H54 (cell line): ENCODE results near the gene STRA8.

Experiments
- DNase-seq: peaks from one replicate; pipeline ENCODE4 v3.0.0; 2011; ENCODE audit warnings: low spot score, mixed read lengths; ENCODE audit not compliant: insufficient read length
- FAIRE-seq: peaks from 3 replicates; lab custom pipeline; 2011; peaks lifted over from hg19 to GRCh38; lab: Jason Lieb, UNC
- POLR2A ChIP-seq: IDR thresholded peaks from 2 replicates; pipeline ENCODE4 v1.6.1; 2011; ENCODE audit warnings: low read depth, mild to moderate bottlenecking, low read length

STRA8 gene

DNA sequence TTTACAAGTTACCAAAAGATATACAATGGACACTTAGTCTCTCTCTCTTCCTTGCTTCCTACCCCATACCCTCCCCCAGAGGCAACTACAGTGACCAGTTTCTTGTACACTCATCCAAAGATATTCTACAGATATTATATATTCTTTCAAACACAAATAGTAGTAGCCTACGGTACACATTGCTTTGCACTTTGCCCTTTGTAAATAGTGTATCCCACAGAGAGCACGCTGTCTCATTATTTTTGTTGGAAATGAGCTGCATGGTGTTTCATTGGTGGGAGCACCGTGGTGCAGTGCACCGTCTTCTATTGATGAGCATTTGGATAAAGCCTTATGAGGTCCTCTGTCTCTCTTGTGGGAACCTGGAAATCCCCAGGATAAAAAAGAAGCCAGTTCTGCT is 24.2 kb downstream of the STRA8 start:
- DNase-seq: no peak
- TF ChIP-seq POLR2A: no peak
- no peak for FAIRE-seq

DNA sequence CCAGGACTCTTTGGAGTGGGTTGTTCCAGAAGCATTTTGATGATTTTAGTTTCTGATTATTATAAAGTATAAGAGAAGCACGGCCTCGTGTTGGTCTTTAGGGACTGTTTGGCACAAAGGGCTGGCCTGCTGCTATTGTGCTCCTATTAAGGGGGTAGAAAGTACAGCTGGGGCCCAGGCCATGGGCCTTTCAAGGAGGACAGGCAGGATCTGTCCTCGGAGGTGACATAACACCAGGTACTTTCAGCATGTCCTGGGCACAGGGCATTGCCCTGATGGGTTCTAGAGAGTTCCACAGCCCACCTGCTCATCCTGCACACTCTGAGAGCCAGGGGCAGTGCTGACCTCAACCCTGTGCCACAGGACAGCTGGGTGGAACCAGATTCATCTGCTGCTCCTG is 24.9 kb downstream of the STRA8 start:
- TF ChIP-seq POLR2A: no peak
- DNase-seq: no peak
- no peak for FAIRE-seq

DNA sequence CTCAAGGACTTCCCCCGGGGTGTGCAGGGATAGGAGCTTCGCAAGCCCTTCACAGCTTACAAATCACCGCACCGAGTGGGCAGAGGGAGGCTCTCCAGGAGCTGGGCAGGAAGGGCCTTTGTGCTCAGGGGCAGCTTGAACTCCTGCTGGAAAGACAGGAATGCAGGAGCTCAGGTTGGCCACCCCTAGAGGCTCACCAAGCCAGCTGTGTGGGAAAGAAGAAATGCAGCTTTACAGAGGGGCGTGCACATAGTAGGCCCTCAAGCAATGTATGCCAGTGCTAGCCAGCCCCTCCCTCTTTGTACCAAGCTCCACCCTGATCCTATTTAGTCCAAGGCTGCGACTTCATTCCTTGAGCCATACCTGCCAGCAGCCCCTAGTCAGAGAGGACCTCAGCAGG is 26.1 kb downstream of the STRA8 start:
- TF ChIP-seq POLR2A: no peak
- FAIRE-seq: no peak
- DNase-seq: no peak

DNA sequence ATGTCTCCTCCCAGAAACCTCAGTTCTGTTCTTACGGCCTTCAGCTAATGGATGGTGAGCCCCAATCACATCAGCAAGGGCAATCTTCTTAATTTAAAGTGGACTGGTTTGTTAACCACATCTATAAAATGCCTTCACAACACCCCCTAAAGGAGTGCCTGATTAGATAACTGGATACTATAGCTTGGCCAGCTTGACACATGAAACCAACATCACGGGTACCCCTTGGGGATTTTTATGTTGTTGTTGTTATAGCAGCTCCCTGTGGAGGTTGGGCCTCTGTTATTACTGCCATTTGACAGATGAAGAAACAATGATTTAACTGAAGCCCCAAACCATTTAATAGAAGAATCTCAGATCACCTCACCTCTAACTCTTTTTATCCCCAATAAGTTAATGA is 26.8 kb downstream of the STRA8 start:
- no peak for TF ChIP-seq POLR2A
- FAIRE-seq: no peak
- DNase-seq: no peak

DNA sequence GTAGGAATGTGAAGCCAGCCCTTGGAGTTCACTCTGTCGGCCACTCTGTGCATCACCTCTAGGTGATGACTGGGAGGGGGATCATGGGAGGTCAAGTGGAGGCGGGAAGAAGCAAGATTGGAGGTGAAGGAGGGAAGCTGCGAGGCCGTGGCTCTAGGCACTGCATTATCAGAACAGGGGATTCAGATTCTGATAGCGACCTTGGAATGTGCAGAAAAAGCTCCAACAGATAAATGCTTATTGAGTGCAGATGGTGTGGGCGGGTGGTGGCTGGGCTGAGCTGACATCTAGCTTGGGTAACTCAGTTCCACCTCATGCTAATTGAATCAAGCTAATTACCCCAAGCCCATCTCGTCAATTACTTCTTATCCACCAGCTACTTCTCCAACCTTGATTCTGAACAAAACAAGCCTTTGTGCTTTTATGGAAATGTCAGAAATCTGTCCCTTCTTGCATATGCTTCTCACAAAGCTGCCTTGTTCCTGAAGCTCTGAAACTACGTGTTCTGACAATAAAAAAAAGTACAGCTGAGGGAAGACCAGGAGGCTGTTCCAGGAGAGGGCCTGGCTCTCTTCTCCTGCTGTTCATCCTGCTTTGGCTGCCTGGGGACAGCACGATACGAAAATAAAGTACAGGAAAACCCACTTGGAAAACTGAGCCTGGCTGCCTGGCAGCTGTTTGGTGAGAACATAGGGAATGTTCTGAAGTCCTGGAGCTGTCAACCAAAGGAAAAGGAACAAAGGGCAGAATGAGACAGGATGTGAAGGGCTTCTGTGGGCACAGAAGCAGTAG is 27.5 kb downstream of the STRA8 start:
- DNase-seq: no peak

DNA sequence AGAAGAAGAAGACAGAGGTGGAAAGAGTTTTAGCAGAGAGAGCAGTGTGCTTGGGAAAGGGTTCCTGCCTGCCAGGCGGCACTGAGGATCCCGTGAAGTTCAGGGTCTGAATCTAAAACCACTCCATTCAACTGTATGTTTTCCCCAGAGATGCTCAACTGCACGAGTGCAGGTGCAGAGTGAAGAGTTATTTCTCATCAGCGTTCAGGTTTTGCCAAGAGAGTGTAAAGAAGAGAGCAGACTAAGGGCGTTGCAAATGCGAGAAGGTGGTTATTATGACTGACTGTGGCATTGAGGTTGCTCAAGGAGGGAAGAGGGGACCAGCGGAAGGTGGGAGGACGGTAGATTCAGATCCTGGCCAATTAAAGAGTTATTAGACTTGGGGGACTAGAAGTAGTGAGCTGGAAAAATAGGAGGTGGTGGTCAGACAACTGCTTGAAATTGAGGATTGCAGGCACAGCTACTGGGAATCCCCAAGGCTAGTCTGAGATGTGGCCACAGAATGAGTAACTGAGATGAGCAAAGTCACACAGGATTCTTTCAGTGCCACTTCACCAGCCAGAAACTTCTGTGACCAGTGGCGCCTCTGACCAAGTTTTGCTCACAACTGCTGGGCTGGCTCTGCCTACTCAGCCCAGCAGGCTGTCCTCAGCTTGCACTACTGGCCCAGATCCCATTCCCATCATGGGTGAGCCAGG is 29.1 kb downstream of the STRA8 start:
- FAIRE-seq: no peak
- TF ChIP-seq POLR2A: no peak
- no peak for DNase-seq

More for the DNA sequence above, 27.5 kb downstream of the STRA8 start:
- no peak for FAIRE-seq
- TF ChIP-seq POLR2A: no peak

DNA sequence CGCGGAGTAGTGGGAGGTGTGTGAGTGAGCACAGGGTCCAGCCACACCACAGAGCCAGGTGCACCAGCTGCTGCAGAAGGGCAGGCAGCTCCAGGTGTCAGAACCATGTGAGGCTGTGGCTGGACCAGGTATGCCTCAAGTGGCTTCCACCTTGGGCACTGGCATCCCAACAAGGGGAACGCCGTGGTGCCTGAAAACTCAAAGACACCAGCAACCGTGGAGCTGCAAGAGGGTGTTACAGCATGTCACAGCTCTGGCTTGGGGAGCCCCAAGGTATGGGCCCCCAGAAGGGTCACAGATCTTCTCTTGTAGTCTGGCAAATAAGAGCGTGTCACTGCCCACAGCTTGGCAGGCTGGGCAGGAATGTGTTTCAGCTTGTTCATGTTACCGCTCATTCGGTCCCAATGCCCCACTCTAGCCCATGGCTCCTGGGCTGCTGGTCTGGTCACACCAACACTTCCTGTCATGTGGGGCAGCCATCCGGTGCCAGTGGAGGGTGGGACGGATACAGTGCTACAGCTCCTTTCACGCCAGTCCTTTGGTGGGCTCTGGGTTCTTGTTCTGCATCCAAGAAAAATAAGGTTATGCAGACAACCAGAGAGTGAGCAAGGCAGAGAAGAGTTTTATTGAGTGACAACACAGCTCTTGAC is 29.8 kb downstream of the STRA8 start:
- no peak for FAIRE-seq
- TF ChIP-seq POLR2A: no peak
- no peak for DNase-seq

DNA sequence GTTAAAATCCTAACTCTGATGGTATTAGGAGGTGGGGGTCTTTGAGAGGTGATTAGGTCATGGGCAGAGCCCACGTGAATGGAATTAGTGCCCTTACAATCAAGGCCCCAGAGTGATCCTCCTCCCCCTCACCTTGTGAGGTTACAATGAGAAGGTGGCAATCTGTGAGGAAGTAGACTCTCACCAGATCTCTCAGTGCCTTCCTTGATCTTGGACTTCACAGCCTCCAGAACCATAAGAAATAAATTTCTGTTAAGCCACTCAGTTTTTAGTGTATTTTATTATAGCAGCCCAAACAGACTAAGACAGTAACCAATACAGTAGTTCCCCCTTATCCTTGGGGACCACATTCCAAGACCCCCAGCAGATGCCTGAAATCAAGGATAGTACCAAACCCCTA is 32.0 kb downstream of the STRA8 start:
- FAIRE-seq: no peak
- TF ChIP-seq POLR2A: no peak
- no peak for DNase-seq

DNA sequence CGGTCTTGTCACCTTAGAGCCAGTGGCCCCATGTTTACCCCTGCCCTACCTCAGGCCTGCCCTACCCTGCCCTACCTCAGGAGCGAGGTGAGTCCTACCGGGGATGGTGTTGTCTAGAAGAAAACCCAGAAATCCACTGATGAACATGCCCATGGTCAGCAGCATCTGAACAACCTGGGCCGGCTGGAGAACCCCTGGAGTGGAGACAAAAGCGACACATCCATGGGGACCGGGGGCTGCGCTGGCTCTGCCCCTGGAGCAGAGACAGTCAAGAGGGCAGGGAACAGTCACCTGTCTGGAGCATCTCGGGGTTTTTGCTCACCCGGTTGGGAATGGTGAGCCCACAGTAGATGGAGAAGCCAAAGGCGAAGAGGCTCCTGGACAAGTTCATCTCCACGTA is 36.3 kb downstream of the STRA8 start:
- no peak for FAIRE-seq
- no peak for TF ChIP-seq POLR2A
- no peak for DNase-seq

DNA sequence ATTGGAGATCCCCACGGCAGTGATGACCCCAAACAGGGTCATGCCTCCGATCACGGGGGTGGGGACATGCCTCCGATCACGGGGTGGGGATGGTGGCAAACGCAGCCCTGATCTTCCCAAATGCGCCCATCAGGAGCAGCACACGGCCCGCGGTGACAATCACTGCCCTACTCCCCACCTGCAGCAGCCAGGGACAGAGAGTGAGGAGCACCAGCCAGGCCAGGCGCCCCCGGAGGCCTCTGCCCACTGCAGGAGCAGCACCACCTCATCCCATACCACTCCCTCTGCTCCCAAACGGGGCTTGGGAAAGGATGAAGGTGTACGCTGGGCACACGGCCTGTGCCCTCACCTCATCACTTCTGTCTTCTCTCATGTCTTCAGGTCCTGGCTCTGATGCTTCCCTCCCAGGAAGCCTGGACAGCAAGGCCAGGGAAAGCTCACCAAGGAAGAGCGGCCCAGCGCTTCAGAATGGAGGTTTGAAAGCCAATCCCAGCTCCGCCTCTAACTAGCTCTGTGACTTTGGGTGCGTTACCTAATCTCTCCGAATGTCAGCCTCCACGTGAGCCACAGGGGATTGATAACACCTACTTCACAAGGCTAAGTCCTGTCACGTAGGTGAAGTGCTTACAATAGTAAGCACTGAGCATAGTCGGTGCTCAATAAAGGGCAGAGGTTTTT is 37.1 kb downstream of the STRA8 start:
- no peak for TF ChIP-seq POLR2A
- no peak for DNase-seq
- FAIRE-seq: no peak

DNA sequence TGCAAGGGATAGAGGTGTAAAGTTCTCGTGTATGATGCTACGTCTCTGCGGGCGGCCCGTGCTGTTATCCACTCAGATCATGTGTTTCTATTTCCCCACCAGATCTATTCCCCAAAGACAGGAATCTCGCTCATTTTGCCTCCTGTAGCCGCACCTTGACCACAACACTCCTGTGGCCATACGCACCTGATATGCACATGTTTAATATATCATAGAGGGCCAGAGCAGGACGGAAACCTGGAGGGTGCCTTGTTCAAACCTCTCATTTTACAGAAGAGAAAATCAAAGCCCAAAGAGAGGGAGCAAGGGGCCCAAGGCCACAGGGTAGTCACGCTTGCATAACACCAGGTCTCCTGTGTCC is 37.6 kb downstream of the STRA8 start:
- FAIRE-seq (no peak), DNase-seq (no peak)
- TF ChIP-seq POLR2A: no peak

DNA sequence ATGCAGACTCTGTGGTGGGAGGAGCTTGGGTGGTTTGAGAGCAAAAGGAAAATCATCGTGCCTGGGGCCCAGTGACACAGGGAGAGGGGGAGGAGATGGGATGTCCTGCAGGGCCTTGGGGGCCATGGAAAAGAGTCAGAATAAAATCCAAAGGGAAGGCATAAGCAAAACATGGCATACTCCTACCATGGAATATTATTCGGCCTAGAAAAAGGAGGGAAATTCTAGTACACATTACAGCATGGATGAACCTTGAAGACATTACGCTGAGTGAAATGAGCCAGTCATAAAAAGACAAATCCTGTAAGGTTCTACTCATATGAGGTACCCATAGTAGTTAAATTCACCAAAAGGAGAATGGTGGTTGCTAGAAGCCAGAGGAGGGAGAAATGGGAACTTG is 38.7 kb downstream of the STRA8 start:
- no peak for FAIRE-seq
- DNase-seq: no peak
- no peak for TF ChIP-seq POLR2A

DNA sequence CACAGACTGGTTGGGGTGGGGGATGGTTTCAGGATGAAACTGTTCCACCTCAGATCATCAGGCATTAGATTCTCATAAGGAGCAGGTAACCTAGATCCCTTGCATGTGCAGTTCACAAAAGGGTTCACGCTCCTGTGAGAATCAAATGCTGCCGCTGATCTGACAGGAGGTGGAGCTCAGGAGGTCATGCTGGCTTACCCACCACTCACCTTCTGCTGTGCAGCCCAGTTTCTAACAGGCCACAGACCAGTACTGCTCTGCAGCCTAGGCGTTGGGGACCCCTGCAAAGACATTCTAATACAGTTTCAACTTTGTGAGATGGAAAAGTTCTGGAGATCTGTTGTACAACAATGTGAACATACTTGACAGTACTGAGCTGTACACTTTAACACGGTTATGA is 39.9 kb downstream of the STRA8 start:
- DNase-seq (no peak), FAIRE-seq (no peak)
- TF ChIP-seq POLR2A: no peak

DNA sequence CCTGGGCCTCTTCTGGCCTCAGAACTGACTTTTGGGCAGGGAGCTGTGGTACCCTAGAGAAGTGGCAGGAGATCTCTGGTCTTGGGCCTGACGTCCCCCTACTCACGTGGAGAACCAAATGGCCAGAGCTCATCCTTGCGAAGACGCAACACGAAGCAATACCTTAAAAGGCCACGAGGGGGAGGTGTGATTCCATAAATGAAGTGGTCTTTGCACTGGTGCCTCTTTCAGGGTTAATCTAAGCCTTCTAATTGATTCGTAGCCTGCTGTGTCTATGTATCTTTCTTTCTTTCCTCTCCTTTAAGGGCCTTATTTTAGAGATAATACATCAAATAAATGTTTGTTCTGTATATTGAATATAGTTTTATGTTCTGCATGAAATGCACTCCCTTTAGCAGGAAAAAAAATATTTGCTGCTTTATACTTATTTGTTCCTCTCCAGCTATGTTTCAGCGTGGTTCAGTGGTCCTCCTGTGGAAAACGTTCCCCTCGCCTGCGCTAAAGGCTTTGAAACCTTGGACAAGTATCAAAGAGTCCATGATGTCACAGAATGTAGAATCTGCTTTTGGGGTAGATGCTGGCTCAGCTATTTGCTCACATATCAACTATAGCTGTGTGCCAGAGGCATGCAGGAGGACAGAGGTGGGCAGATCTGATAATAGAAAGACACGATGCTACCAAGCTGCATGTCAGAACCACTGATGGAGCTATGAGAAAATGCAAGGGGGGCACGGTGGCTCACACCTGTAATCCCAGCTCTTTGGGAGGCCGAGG is 41.0 kb downstream of the STRA8 start:
- no peak for TF ChIP-seq POLR2A
- peak; percentile 40 for DNase-seq
- no peak for FAIRE-seq
